ENCODE measurements around the gene MUC6.
"Not testable (repeated sequence)": the region's sequence is repeated elsewhere in the genome, so short reads cannot be mapped to it uniquely, and the experiment has no call there.

MUC6 gene

DNA sequence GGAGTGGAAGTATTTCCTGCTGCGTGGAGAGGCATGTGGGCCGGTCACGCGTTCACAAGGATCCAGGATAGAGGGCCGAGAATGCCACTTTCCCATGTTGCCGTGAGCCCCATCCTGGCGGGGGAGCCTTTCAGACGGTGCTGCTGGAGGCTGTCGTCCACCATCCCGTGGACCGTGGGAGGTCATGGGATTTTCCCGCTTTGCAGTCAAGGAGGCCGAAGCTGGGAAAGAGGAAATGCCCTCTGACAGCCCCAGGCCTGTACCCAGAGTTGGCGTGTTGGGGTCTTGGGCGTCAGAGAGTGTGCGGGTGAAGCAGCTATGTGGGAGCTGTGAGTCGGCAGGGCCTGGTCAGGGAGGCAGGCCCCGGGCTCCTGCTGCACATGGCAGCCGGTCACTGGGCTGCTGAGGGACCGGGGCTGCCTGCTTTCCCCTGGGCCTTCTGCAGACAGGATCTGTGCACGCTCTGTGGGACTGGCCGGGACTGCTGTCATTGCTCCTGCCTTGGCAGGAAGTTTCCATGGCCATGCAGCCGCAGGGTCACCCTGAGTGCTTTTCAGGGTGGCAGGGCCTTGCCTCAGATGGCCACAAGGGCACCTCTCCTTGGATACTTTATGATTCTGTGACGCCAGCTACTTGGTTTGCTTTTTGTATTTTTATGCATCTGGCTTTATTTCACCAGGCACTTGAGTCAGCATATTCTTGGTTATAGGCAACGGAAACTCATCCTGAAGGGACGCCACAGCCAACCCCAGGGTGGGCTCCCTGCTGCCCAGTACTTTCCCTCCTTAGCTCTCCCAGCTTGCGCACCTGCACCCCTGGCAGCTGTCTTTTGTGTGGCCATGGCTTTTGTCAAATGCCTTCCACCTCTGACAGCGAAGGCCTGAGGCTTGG lies 58.4 kb downstream of the MUC6 start:
- no peak overlapping the region for H3K27ac ChIP-seq
- H3K36me3 ChIP-seq = peaks cover 82% of the 10 kb centered on the region
- TF ChIP-seq, protein P1, sequence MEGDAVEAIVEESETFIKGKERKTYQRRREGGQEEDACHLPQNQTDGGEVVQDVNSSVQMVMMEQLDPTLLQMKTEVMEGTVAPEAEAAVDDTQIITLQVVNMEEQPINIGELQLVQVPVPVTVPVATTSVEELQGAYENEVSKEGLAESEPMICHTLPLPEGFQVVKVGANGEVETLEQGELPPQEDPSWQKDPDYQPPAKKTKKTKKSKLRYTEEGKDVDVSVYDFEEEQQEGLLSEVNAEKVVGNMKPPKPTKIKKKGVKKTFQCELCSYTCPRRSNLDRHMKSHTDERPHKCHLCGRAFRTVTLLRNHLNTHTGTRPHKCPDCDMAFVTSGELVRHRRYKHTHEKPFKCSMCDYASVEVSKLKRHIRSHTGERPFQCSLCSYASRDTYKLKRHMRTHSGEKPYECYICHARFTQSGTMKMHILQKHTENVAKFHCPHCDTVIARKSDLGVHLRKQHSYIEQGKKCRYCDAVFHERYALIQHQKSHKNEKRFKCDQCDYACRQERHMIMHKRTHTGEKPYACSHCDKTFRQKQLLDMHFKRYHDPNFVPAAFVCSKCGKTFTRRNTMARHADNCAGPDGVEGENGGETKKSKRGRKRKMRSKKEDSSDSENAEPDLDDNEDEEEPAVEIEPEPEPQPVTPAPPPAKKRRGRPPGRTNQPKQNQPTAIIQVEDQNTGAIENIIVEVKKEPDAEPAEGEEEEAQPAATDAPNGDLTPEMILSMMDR (IDR thresholded peaks at IDR 0.05) = no peak

DNA sequence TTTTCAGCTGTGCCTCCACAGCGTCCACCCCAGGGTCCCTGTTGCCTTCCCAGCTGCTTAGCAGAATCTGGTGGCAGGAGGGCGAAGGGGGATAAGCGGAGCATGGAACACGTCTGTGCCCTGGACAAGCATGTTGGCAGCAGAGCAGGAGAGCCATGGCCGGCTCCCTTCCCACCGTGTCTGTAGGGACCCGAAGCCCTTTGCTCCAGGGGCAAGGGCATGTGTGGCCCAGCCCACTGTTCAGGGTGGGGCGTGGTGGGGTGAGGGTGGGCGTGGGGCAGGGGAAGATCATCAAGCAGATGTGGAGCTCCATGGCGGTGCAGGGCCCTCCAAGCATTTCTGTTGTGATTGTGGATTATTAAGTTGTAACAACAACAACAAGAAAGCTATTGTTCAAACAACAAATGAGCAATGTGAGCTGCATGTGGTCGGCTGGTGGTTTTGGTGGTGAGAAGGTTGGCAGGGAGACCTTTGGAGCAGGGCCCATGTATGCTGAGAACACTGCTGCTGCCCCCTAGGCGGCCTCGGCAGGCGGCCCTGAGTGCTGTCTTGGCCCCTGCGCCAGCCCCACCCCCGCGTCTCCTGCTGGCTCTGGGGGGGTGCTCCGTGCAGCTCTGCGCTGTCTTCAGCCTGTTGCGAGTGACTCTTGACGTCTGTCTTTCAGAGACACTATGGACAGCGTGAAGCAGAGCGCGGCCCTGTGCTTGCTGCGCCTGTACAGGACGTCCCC lies 59.9 kb downstream of the MUC6 start:
- Histone ChIP-seq H3K36me3 (peaks cover 90% of the 10 kb centered on the region), H3K27ac (no peak overlapping the region), H3K4me1 (ENCODE audit: control insufficient read depth in 1 of 2, insufficient read depth in 1 of 2, low read depth in 1 of 2, low read length in 1 of 2) (peaks cover 0 to 2% of the 10 kb centered on the region in 2 experiments), H3K4me3 (ENCODE audit: low read depth in 1 of 2, low read length in 1 of 2) (no peak overlapping the region), H3K27me3 (no peaks in the 10 kb centered on the region), H3K9me3 (no peaks in the 10 kb centered on the region)
- TF ChIP-seq, protein P1 (IDR thresholded peaks at IDR 0.05) = no peak

More for the DNA sequence above, 58.4 kb downstream of the MUC6 start:
- Histone ChIP-seq H3K27me3 (no peaks in the 10 kb centered on the region), H3K4me1 (ENCODE audit: control insufficient read depth in 1 of 2, insufficient read depth in 1 of 2, low read depth in 1 of 2, low read length in 1 of 2) (no peaks in the 10 kb centered on the region), H3K4me3 (ENCODE audit: low read depth in 1 of 2, low read length in 1 of 2) (no peak overlapping the region), H3K9me3 (no peaks in the 10 kb centered on the region)

- peaks cover 5 to 10% of the 10 kb centered on the region in 2 experiments for H3K4me1 ChIP-seq (ENCODE audit: control insufficient read depth in 1 of 2, insufficient read depth in 1 of 2, low read depth in 1 of 2, low read length in 1 of 2)
- TF ChIP-seq, protein P1 (IDR thresholded peaks at IDR 0.05) = no peak
- H3K9me3 ChIP-seq = no peaks in the 10 kb centered on the region
- no peaks in the 10 kb centered on the region for H3K27me3 ChIP-seq
- no peak overlapping the region for H3K4me3 ChIP-seq (ENCODE audit: low read depth in 1 of 2, low read length in 1 of 2)
- peaks cover 85% of the 10 kb centered on the region for H3K36me3 ChIP-seq
- no peak overlapping the region for H3K27ac ChIP-seq
Measured at GRCh38 chr11:975827-976226, 60.7 kb downstream of the MUC6 start.

DNA sequence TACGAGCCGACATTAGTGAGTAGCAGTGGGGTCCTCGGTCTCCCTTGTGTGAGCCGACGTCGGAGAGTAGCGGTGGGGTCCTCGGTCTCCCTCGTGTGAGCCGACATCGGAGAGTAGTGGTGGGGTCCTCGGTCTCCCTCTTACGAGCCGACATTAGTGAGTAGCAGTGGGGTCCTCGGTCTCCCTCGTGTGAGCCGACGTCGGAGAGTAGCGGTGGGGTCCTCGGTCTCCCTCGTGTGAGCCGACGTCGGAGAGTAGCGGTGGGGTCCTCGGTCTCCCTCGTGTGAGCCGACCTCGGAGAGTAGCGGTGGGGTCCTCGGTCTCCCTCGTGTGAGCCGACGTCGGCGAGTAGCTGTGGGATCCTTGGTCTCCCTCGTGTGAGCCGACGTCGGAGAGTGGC lies 61.1 kb downstream of the MUC6 start:
- H3K27ac ChIP-seq; H3K9me3 ChIP-seq; H3K4me3 ChIP-seq (ENCODE audit: low read depth in 1 of 2, low read length in 1 of 2); H3K27me3 ChIP-seq: not testable (repeated sequence)
- Histone ChIP-seq H3K4me1 (ENCODE audit: control insufficient read depth in 1 of 2, insufficient read depth in 1 of 2, low read depth in 1 of 2, low read length in 1 of 2) (peaks cover 9 to 15% of the 10 kb centered on the region in 2 experiments), H3K36me3 (peaks cover 80% of the 10 kb centered on the region)

GRCh38 chr11:973237-973636 lies 63.3 kb downstream of the MUC6 start:
- Histone ChIP-seq H3K4me3 (ENCODE audit: low read depth in 1 of 2, low read length in 1 of 2) (no peak overlapping the region), H3K36me3 (peaks cover 68% of the 10 kb centered on the region), H3K4me1 (ENCODE audit: control insufficient read depth in 1 of 2, insufficient read depth in 1 of 2, low read depth in 1 of 2, low read length in 1 of 2) (peaks cover 26 to 32% of the 10 kb centered on the region in 2 experiments), H3K27me3 (no peaks in the 10 kb centered on the region), H3K27ac (no peak overlapping the region), H3K9me3 (no peaks in the 10 kb centered on the region)
- TF ChIP-seq, protein P1 (IDR thresholded peaks at IDR 0.05) = no peak
